Stimulated activated CD4-positive, alpha-beta T cell treated with anti-CD3 and anti-CD28 coated beads, Interleukin-2, amount 100 ng/mL, for 48 hours (primary cell): Measurements from ENCODE around the gene NR2F2.

Experiments
- DNase-seq, 2 donors: peaks; one replicate each; pipeline ENCODE4 v3.0.0-alpha.2; 2020

The NR2F2 gene

DNA sequence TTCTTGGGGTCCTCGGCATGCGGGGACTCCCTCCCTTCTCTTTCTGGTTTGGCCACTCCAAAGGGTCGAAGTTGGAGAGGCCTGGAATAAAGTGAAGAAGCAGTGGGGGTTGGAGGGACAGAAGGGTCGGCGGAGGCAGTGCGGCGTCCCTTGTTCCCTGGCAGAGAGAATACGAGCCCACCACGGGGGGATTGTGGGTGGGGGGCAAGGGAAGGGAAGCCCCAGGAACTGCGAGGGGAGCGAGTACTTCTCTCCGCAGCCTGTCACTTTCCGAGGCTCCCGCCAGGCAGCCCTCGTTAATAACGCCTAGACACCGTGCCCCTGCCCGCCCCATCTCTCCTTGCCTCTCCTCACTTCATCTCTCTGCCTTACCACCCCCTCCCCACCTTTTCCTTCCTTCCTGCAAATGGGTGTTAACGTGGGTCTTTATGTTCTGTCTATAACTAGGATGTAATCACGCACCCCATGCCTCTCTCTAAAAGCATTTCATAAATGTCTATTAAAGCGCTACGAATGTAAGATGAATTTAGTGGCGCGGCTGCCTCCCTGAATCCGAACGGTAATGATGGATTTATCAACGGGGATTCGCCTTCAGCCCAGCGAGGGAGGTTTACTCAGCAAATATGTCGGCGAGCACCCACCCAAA lies 13.7 kb downstream of the NR2F2 start:
- DNase-seq: no peak

GRCh38 chr15:96344706-96345559 lies 14.4 kb downstream of the NR2F2 start:
- no peak for DNase-seq

DNA sequence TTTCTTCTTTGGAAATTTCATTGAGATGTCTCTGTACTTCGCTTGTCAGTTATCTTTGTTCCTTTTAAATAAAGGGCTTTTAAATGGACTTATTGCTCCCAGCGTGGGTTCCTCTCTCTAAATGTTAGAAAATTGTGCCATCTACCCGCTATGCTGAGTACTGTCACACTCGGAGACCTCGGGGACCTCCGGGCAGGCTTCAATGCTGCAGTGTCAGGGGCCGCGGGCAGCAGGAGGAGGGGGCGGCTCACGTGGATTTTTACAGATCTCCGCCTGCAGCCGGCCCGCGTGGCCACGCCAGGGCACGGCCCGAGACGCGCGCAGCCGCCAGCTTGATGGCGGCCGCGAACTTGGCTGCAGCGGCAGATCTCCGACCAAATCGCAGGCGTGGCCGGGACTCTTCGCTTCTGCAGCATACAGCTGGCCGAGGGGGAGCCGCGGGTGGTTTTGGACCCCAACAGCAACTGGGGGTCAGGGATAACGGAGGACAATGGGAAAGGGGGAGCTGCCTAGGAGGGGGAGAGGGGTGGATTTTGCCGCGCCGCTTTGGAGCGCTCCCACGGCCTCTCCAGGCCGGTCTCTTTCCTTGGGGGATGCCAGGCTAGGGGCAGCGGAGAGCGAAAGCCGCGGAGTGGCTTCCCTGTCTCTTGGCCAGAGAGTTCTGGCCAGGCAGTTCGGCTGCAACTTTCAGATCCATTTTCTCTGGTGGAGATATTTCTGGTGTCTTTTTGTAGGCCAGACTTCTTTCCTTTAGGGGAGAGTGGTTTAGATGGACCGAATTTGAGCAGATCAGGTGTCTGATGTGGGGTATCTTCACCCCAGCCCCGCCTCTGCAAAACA lies 15.3 kb downstream of the NR2F2 start:
- no peak for DNase-seq

GRCh38 chr15:96346409-96346970 lies 16.0 kb downstream of the NR2F2 start:
- no peak for DNase-seq

DNA sequence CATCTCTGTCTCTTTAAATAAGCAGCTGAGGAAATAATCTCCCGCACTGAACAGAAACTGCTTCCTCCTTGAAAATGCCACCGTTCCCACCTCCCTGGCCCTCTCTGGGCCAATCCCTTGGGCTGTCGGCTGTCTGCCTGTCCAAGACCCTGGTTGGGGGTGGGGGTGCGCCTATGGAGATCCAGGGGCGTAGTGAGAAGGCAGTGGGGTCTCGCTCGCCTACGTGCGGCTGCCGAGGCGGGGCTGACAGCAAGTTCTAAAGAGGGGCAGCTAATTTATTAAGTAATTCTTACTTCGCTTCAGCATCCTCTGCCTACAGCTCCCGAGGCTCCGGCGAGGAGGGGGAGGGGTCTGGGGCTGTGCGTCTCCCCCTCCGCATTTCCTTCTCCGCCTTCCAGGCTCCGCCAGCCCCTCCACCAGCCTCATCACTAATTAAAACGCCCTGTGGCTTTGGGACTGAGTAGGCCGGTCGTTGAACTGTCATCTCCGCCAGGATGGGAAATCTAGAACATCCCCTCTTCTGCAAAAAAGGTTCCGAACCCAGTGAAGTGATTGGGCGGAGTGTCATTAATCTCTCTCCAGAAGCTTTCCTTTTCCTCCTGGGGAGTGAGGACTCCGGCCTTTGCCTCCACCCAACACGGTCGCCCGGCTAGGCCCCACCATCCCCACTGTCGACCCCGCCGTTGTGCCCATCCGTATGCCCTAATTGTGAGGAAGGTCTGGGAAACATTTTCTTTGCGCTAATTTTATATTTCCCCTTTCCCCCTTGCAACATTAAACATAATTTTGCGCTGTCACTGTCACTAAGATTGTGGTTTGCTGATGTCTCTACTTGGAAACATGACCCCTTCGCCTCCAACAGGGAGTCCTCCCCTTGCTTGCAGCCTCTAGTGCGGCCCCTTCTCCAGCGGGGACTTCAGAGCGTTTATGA lies 16.9 kb downstream of the NR2F2 start:
- no peak for DNase-seq

DNA sequence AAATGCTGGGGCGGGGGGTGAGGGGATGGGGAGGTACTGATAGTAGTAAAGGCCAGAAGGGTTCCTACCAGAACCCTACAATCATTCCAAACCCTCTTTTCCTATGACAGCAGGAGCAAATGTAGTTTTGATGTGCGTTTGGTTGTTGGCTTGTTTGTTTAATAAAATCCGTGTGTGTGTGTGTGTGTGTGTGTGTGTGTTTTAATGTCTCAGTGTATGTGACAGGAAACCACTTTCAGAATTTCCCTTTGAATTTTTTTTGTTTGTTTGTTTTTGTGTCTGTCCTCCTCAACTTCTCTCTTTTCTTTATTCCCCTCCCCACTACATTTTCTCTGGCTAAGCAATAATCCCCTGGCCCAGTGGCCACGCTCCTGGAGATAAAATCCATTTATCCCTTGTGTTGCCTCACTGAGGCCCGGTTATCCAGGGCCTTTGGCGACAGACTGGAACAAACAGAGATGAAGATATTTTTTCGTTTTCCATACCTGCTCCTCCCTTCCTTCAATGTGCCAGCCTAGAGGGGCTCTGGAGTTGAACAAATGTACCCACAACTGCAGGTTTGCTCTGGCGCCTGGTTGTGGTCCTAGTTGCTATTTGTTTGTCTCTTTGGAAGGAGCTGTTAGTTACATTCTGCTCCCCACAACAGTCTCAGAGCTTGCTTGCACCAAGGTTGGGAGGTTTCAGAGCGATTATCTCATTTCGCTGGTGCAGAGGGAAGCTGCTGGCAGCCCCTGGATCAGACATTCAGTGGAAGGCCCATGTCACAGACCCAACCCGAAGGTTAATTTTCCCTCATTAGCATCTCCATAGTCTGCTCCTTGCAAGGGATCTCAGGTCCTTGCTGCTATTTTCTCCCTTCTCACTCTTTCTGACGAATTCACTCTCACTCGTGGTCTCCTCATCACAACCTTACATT lies 17.9 kb downstream of the NR2F2 start:
- no peak for DNase-seq

- no peak for DNase-seq
Measured at GRCh38 chr15:96349034-96349856, 18.7 kb downstream of the NR2F2 start.

- no peak for DNase-seq
Measured at GRCh38 chr15:96349857-96350720, 19.6 kb downstream of the NR2F2 start.

DNA sequence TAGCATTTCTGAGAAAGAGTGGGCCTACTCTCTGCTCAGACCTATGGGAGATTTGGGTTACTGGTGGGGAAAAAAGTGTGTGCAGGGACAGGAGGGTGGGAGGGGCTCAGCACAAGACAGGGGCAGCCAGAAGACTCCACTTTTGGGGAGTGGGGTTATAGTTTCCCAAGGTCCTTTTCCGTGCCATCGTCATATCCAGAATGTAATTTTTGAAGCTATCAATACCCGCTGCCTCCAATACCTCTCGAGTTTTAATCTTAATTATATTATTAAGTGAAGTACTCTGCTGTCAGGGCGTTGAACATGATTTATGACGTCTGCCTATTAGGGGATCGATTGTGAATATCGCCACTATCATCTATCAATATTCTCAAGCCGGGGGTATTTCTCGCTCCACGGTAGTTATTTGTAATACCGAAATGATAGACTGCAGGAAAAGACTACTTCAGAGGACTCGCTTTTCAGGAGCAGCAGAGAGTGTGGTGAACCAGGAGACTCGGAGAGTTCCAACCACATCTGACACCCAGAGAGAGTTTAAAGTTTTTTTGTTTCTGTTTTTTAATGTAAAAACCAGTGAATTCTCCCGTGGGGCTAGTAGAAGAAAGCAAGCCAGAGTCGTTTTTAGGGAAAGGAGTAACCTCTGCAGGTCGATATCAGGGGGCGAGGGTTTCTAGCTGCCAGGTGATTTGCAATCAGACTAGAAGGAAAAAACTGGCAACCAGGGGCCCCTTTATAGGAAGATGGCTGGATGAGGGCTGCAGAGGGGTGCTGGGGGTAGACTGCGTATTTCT lies 20.6 kb downstream of the NR2F2 start:
- no peak for DNase-seq

GRCh38 chr15:96351761-96352603 lies 21.5 kb downstream of the NR2F2 start:
- no peak for DNase-seq

- no peak for DNase-seq
Measured at GRCh38 chr15:96352604-96353405, 22.3 kb downstream of the NR2F2 start.

- DNase-seq: no peak
Measured at GRCh38 chr15:96353416-96353929, 23.0 kb downstream of the NR2F2 start.

GRCh38 chr15:96353930-96354730 lies 23.6 kb downstream of the NR2F2 start:
- no peak for DNase-seq

- no peak for DNase-seq
Measured at GRCh38 chr15:96354731-96355567, 24.4 kb downstream of the NR2F2 start.
